Neural cell (in vitro differentiated cells): ENCODE results near the gene RPS2. TPM values are rescaled to one million over a fixed set of nuclear protein-coding genes. Genes with fewer than 3 reads are reported as not detected.
A peak's percentile ranks its signal among the peaks of the same experiment; 100 is the strongest.

ENCODE experiments used
- H2AFZ ChIP-seq: fragments of 200-600, 300-800 bp; sonication (generic), shearing (Covaris generic); 2 replicates; pipeline ENCODE4 v1.6.0; 2014; ENCODE audit warnings: low read depth, mild to moderate bottlenecking, antibody characterized with exemption, low read length, moderate library complexity
- H3F3A ChIP-seq: fragments of 200-600 bp; shearing (Covaris generic); 2 replicates; pipeline ENCODE4 v1.6.1; 2016; ENCODE audit warnings: mild to moderate bottlenecking, moderate library complexity, mixed read lengths, antibody characterized with exemption, low read length; ENCODE audit not compliant: insufficient read depth, poor library complexity, severe bottlenecking
- H3K27ac ChIP-seq: fragments of 200-600, 300-800 bp; sonication (generic), shearing (Covaris generic); 2 replicates; pipeline ENCODE4 v1.5.1; 2014; ENCODE audit warnings: mild to moderate bottlenecking, low read length, moderate library complexity
- H3K27me3 ChIP-seq: fragments of 300-800, 200-600 bp; sonication (generic), shearing (Covaris generic); 2 replicates; pipeline ENCODE4 v1.6.0; 2014; ENCODE audit warnings: mild to moderate bottlenecking, low read depth, low read length, moderate library complexity; ENCODE audit not compliant: insufficient read depth
- H3K36me3 ChIP-seq: fragments of 300-800, 200-600 bp; sonication (generic), shearing (Covaris generic); 2 replicates; pipeline ENCODE4 v1.5.1; 2014; ENCODE audit warnings: mild to moderate bottlenecking, antibody characterized with exemption, low read length, moderate library complexity; ENCODE audit not compliant: insufficient read depth
- H3K4me2 ChIP-seq: fragments of 300-800, 200-600 bp; sonication (generic), shearing (Covaris generic); 2 replicates; pipeline ENCODE4 v1.6.0; 2014; ENCODE audit warnings: mild to moderate bottlenecking, low read length
- H3K4me3 ChIP-seq: fragments of 300-800, 200-600 bp; sonication (generic), shearing (Covaris generic); 2 replicates; pipeline ENCODE4 v1.5.1; 2014; ENCODE audit warnings: mild to moderate bottlenecking, low read length, moderate library complexity
- H3K79me2 ChIP-seq: fragments of 200-600 bp; shearing (Covaris generic); replicated peaks from 2 replicates; pipeline ENCODE4 v1.6.0; 2014; ENCODE audit warnings: mild to moderate bottlenecking, low read length, moderate library complexity; ENCODE audit not compliant: insufficient read depth
- H3K9ac ChIP-seq: fragments of 300-800, 200-600 bp; sonication (generic), shearing (Covaris generic); 2 replicates; pipeline ENCODE4 v1.6.1; 2016; ENCODE audit warnings: mild to moderate bottlenecking, low read length, mixed read lengths
- H3K9me2 ChIP-seq: fragments of 200-600 bp; shearing (Covaris generic); 2 replicates; pipeline ENCODE4 v1.6.1; 2016; ENCODE audit warnings: mild to moderate bottlenecking, low read length, mixed read lengths; ENCODE audit not compliant: insufficient read depth
- H3K9me3 ChIP-seq: fragments of 200-600, 300-800 bp; sonication (generic), shearing (Covaris generic); 2 replicates; pipeline ENCODE4 v1.6.1; 2016; ENCODE audit warnings: mild to moderate bottlenecking, mixed run types, low read length, moderate library complexity, mixed read lengths
- H4K20me1 ChIP-seq: fragments of 200-600 bp; shearing (Covaris generic); 2 replicates; pipeline ENCODE4 v1.6.1; 2016; ENCODE audit warnings: mild to moderate bottlenecking, mixed run types; ENCODE audit not compliant: insufficient read depth
- EP300 ChIP-seq: fragments of 450-650 bp; conservative IDR thresholded peaks from 2 replicates; pipeline ENCODE4 v1.6.1; 2014; ENCODE audit warnings: antibody characterized with exemption, mild to moderate bottlenecking, moderate library complexity; ENCODE audit not compliant: poor library complexity, severe bottlenecking
- MXI1 ChIP-seq: fragments of 450-650 bp; conservative IDR thresholded peaks from 2 replicates; pipeline ENCODE4 v1.6.1; 2014; ENCODE audit warnings: antibody characterized with exemption, mild to moderate bottlenecking; ENCODE audit not compliant: poor library complexity, severe bottlenecking
- POLR2AphosphoS5 ChIP-seq: IDR thresholded peaks from 2 replicates; pipeline ENCODE4 v1.6.1; 2012
- RAD21 ChIP-seq: fragments of 450-650 bp; conservative IDR thresholded peaks from 2 replicates; pipeline ENCODE4 v1.6.1; 2014; ENCODE audit warnings: antibody characterized with exemption, mild to moderate bottlenecking, moderate library complexity
- SMC3 ChIP-seq: fragments of 450-650 bp; conservative IDR thresholded peaks from 2 replicates; pipeline ENCODE4 v1.6.1; 2014; ENCODE audit warnings: antibody characterized with exemption, mild to moderate bottlenecking, moderate library complexity; ENCODE audit not compliant: poor library complexity
- TAF1 ChIP-seq: IDR thresholded peaks from 2 replicates; pipeline ENCODE4 v1.6.1; 2012; ENCODE audit warnings: low read depth
- polyA plus RNA-seq: library from polyadenylated mRNA; depleted of rRNA; stranded (reverse); fragments of >200 nt; gene quantifications from 2 replicates; pipeline ENCODE4 v1.2.3, GENCODE V29; 2014
- TF ChIP-seq, protein P1 (sequence below): fragments of 450-650 bp; IDR thresholded peaks from 2 replicates; pipeline ENCODE4 v1.5.1; 2014; ENCODE audit warnings: antibody characterized with exemption, mild to moderate bottlenecking, moderate library complexity; ENCODE audit not compliant: poor library complexity, severe bottlenecking

Gene RPS2
- polyA plus RNA-seq, 1 donor from 2014 or later = 1,393 TPM

DNA sequence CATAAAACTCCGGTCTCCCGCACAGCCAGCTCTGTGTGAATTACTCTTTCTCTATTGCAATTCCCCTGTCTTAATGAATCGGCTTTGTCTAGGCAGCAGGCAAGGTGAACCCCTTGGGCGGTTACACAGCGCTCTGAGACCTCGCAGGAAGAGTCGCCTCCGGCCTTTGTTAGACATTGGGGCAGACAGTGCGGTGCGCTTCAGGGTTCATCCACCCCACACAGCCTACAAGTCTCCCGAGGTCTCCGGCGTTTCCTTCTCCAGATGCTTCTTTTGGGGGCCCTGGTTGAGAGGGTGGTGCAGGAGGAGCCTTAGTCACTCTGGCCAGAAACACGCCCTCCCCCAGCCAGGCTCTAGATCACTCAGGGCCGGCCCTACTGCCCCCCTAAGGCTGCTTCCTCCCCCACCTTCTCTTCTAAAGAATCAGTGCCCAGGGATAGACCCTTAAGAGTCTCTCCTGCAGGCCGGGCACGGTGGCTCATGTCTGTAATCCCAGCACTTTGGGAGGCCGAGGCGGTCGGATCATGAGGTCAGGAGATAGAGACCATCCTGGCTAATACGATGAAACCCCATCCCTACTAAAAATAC, 19.9 kb downstream of the RPS2 start:
- Histone ChIP-seq H3K4me2 (no peak overlapping the region), H3K9me2 (no peaks in the 10 kb centered on the region), H3K36me3 (no peaks in the 10 kb centered on the region), H3K9me3 (no peaks in the 10 kb centered on the region), H3K9ac (no peak overlapping the region), H3F3A (no peaks in the 10 kb centered on the region), H3K27me3 (no peaks in the 10 kb centered on the region), H2AFZ (no peak overlapping the region), H3K79me2 (no peaks in the 10 kb centered on the region), H4K20me1 (no peaks in the 10 kb centered on the region), H3K27ac (no peak overlapping the region), H3K4me3 (no peak overlapping the region)
- TF ChIP-seq POLR2AphosphoS5 (no peak), EP300 (no peak), RAD21 (no peak), SMC3 (no peak)
- TF ChIP-seq, protein P1, sequence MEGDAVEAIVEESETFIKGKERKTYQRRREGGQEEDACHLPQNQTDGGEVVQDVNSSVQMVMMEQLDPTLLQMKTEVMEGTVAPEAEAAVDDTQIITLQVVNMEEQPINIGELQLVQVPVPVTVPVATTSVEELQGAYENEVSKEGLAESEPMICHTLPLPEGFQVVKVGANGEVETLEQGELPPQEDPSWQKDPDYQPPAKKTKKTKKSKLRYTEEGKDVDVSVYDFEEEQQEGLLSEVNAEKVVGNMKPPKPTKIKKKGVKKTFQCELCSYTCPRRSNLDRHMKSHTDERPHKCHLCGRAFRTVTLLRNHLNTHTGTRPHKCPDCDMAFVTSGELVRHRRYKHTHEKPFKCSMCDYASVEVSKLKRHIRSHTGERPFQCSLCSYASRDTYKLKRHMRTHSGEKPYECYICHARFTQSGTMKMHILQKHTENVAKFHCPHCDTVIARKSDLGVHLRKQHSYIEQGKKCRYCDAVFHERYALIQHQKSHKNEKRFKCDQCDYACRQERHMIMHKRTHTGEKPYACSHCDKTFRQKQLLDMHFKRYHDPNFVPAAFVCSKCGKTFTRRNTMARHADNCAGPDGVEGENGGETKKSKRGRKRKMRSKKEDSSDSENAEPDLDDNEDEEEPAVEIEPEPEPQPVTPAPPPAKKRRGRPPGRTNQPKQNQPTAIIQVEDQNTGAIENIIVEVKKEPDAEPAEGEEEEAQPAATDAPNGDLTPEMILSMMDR = no peak

DNA sequence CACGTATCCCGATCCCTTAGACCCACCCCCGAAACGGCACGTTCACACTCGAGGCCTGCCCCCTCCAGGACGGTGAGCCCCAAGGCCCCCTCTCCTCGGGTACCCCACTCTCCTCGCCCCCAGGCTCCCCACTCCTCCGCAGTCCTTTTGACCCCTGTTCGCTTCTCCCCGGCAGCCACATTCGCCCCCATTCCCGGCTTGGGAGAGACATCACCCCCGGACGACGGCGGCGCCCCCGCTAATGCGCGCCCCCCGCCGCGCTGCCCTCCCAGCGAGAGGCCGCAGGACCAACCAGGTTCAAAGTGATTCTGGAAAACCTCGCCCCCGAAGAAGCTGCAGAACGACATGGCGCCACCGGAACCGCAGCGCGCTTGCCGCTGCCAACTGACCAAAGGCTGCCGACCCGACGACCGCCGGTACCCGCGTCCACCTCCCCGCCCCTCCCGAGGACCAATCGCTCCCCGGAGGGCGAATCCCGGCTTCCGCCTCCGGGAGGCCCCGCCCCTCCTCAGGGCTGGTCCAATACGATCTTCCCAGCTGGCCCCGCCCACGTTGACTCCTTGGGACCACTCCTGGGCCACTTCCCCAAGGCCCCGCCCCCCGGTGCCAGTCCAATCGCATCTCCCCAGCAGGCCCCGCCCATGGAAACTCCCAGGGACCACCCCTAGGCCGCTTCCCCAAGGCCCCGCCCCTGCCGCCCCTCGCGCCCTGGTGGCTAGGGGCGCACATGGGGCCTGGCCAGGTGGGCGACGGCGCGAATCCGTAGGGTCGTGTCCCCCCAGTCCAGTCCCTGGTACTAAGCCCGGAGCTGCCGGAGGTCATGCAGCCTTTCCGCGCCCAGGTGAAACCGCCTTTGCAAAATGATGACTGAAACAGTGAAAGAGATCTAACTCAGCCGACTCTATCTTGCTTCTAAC, 21.6 kb downstream of the RPS2 start, which contains the start of gene MSRB1:
Gene MSRB1, minus strand, starts transcription at position 390 of the 917 bp plus-strand sequence. Its CDS starts 43 bp downstream, at position 347.
- no peaks in the 10 kb centered on the region for H3K9me3 ChIP-seq
- H3K4me2 ChIP-seq = peak within 1 kb of the TSS; percentile 72
- TF ChIP-seq, protein P1 = peak; percentile 28
- peak; percentile 80 for TF ChIP-seq POLR2AphosphoS5
- peak; percentile 67 for TF ChIP-seq TAF1
- no peak for TF ChIP-seq RAD21
- peak; percentile 55 for TF ChIP-seq MXI1
- no peaks in the 10 kb centered on the region for H4K20me1 ChIP-seq
- H3K27me3 ChIP-seq = no peaks in the 10 kb centered on the region
- no peaks in the 10 kb centered on the region for H3K9me2 ChIP-seq
- H3K9ac ChIP-seq = peak within 1 kb of the TSS; percentile 76
- H2AFZ ChIP-seq = peak within 1 kb of the TSS; percentile 62
- peak within 1 kb of the TSS; percentile 86 for H3K4me3 ChIP-seq
- H3K79me2 ChIP-seq = no peaks in the 10 kb centered on the region
- no peaks in the 10 kb centered on the region for H3K36me3 ChIP-seq
- peak within 1 kb of the TSS; percentile 24 for H3K27ac ChIP-seq
- no peaks in the 10 kb centered on the region for H3F3A ChIP-seq
